ENCODE data around the gene LPAR6.

DNA sequence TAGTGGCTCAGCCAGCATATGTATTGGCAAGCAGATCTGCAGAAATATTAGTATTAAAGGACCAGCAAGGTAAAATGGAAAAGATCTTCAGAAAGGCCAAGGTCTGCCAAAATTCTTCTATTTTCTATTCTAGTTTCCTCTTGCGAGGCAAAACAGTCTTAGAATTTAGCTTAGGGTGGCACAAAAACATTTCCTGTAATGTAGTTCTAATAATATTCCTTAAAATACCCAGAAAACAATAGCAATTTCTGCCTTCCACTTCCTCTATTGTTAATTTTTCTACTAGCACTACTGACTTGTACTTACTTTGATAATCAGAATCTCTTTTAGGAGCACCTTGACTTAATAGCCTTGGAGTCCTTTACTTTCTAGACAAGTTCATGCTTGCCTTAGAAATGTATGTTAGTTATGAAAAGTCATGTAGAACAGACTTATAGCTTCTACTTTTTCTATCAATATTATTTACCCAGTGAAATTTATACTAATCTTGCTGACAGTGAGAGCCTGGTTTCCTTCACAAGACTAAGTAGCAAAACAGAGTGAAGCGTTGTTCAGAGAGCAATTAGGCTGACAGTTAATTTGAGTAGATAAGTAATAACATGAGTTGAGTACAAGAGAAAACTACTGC is 23.9 kb upstream of the LPAR6 start:
- TF ChIP-seq, protein P1, sequence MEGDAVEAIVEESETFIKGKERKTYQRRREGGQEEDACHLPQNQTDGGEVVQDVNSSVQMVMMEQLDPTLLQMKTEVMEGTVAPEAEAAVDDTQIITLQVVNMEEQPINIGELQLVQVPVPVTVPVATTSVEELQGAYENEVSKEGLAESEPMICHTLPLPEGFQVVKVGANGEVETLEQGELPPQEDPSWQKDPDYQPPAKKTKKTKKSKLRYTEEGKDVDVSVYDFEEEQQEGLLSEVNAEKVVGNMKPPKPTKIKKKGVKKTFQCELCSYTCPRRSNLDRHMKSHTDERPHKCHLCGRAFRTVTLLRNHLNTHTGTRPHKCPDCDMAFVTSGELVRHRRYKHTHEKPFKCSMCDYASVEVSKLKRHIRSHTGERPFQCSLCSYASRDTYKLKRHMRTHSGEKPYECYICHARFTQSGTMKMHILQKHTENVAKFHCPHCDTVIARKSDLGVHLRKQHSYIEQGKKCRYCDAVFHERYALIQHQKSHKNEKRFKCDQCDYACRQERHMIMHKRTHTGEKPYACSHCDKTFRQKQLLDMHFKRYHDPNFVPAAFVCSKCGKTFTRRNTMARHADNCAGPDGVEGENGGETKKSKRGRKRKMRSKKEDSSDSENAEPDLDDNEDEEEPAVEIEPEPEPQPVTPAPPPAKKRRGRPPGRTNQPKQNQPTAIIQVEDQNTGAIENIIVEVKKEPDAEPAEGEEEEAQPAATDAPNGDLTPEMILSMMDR (IDR thresholded peaks at IDR 0.05): no peak
- no peak for TF ChIP-seq POLR2A (IDR thresholded peaks at IDR 0.05)
